GM23248 (cell line): ENCODE measurements around the gene TIMM21.

ENCODE experiments used
- EZH2 ChIP-seq: fragments of 200-600 bp; sonication (generic); IDR thresholded peaks from 2 replicates; pipeline ENCODE4 v1.6.1; 2018; ENCODE audit warnings: antibody characterized with exemption, mild to moderate bottlenecking; ENCODE audit not compliant: insufficient read depth, poor library complexity, severe bottlenecking
- EZH2phosphoT487 ChIP-seq: fragments of 200-600 bp; sonication (generic); IDR thresholded peaks from 2 replicates; pipeline ENCODE4 v1.6.1; 2018; ENCODE audit warnings: antibody characterized with exemption, moderate library complexity, mild to moderate bottlenecking, low read depth; ENCODE audit not compliant: insufficient read depth

DNA sequence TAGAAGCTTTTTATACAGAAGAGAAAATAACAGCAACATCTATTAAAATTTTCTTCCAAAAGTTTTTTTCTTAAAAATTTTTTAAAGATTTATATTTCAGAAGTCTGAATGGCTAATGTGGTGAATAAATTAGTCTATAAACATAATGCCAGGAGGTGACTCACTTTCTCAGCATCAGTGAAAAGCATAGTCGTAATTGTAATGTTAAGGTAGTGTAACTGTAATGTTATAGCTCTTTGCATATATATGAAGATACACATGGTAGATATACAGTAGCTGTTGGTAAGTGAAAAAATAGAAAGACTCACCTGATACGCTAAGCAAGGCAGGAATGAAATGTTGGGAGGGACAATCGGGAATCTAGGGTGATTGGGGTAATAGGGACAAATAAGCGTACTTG is 5.5 kb downstream of the TIMM21 start:
- TF ChIP-seq EZH2, result no peak
- TF ChIP-seq EZH2phosphoT487, result no peak
